ENCODE data around the gene ITIH2.
"Not testable (repeated sequence)": the region's sequence is repeated elsewhere in the genome, so short reads cannot be mapped to it uniquely, and the experiment has no call there.

The ITIH2 gene

GRCh38 chr10:7697426-7697825 lies 5.7 kb upstream of the ITIH2 start:
- no peak for DNase-seq (ENCODE audit: low read depth)

DNA sequence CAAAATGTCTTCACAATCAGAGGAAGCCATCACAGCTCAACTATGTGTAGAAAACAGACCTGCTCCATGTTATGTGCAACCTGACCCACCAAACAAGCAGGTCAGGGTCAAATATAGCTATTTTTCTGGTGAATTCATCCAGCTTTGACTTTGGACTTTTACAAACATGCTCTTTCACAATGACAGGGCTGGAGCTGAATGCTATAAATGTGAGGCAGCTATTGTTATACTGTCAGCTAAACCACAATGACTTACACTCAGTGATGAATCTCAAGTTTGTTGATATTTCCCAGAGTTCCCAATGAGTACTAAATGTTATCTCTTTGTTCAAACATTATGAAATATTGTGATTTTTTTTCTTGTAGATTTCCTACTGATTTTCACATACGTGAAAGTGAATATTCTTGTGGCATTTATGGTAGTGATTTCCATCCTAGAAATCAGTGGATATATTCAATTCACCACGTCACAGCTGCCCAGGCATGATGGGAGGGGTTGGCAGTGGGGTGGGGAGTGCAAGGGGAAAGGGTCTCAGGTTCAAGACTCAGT lies 2.5 kb upstream of the ITIH2 start:
- DNase-seq (ENCODE audit: low read depth), result no peak

DNA sequence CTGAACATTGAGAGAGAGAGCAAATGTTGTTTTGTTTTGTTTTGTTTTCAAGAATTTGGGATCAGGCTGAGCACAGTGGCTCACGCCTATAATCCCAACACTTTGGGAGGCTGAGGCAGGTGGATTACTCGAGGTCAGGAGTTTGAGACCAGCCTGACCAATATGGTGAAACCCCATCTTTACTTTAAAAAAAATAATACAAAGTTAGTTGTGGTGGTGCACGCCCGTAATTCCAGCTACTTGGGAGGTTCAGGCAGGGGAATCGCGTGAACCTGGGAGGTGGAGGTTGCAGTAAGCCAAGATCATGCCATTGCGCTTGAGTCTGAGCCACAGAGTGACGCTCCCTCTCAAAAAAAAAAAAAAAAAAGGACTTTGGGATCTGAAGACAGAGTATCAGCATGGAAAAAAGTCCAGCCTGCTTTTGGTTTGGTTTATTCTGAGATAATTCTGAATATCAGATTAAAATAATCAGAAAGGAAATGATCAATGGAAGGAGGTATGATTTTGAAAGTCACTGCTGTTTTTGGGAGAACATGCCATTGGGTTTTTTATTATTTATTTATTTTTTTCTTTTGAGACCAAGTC lies 1.9 kb upstream of the ITIH2 start:
- DNase-seq (ENCODE audit: low read depth), result no peak

- DNase-seq (ENCODE audit: low read depth), result no peak
Measured at GRCh38 chr10:7702288-7702812, 766 bp upstream of the ITIH2 start.

DNA sequence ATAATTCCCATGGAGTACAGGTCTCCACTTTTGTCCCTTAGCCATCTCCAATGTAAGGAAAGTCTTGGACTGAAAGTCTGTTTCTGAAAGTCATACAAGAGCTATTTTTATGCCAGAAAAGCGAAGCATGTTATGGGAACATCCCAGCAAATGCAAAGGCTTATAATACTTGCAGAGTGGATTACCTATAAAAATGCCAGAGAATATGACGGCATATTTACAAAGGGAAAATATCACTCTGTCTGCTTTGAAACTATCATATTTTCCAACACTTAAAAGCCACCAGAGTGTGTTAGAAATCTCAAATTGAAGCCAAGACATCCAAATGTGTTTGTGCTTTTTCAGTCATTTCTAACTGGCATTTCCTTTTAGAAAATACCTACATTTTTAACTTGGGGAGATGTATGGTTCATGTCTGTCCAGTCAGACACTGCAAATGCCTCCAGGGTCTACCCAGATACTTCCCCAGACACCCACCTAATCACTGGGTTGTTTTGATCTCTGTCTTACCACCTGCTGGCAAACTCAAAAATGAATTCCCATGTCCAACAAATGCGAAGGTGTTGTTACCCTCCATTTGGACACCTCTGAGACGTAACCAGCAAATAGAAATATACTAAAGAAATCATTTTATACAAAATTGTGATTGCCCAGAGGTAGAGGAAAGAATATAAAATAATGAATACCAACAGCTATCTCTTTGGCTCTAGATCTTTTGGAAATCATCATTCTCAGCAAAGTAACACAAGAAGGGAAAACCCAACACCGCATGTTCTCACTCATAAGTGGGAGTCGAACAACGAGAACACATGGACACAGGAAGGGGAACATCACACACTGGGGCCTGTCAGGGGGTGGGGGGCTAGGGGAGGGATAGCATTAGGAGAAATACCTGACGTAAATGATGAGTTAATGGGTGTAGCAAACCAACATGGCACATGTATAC lies 1.2 kb downstream of the ITIH2 start:
- DNase-seq (ENCODE audit: low read depth), result no peak

DNA sequence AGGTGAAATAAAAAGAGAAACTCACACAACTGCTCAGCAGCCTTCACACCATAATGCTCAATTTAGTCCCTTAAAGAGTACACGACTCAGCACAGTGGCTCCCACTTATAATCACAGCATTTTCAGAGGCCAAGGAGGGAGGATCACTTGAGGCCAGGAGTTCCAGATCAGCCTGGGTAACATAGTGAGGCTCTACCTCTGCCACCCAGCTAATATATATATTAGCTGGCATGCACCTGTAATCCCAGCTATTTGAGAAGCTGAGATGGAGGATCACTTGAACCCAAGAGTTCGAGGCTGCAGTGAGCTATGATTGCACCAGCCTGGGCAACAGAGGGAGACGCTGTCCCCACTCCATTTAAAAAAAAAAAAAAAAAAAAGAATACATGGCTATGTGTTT lies 2.2 kb downstream of the ITIH2 start:
- no peak for DNase-seq (ENCODE audit: low read depth)

GRCh38 chr10:7706534-7707073 lies 3.5 kb downstream of the ITIH2 start:
- no peak for DNase-seq (ENCODE audit: low read depth)

DNA sequence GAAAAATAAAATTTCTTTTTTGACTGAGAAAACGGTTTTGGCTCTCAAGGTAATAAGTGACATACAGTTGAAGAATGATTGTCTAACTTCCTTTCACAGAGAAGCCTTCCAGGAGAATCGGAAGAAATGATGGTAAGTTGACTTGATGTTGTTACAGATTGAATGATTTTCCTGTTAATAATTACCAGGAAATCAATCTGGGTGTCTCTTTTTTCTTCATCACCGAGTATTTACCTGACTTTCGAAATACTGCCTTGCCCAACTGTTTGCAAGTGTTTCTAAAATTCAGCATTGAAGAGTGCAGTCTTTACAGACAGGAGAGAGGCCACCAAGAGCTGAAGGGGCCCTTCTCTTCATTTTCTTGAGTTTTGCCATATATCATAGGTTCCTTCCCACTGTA lies 4.0 kb downstream of the ITIH2 start:
- no peak for DNase-seq (ENCODE audit: low read depth)

- DNase-seq (ENCODE audit: low read depth), result no peak
Measured at GRCh38 chr10:7707858-7708622, 4.9 kb downstream of the ITIH2 start.

GRCh38 chr10:7708832-7709231 lies 5.7 kb downstream of the ITIH2 start:
- DNase-seq (ENCODE audit: low read depth), result no peak

DNA sequence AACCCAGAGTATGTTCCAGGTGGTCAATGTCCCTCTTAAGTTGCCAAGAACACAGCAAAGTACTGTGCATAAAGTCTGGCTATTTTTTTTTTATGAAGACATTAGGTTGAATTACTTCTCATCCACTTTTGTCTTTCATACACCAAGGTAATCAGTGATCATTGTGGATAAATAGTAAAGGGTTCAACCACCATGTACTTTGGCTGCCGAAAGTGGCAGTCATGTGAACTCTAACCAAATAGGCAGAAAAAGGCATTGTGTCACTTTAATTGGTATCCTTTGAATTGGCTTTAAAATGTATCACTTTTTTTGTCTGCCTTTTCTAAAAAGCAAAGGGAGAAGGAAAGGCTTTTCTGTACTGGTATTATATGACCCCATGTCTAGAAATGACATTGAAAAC lies 7.3 kb downstream of the ITIH2 start:
- no peak for DNase-seq (ENCODE audit: low read depth)

DNA sequence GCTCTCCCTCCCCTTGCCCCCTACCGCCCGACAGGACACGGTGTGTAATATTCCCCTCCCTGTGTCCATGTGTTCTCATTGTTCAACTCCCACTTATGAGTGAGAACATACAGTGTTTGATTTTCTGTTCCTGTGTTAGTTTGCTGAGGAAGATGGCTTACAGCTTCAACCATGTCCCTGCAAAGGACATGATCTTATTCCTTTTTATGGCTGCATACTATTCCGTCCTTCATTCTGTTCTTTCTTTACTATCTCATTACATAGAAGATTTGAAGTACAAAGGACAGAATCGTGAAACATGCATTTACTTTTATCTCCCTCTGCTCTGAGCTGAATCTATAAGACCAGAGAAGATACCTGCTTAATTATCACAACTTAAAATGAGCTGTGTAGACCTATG lies 8.0 kb downstream of the ITIH2 start:
- not testable (repeated sequence) for DNase-seq (ENCODE audit: low read depth)

DNA sequence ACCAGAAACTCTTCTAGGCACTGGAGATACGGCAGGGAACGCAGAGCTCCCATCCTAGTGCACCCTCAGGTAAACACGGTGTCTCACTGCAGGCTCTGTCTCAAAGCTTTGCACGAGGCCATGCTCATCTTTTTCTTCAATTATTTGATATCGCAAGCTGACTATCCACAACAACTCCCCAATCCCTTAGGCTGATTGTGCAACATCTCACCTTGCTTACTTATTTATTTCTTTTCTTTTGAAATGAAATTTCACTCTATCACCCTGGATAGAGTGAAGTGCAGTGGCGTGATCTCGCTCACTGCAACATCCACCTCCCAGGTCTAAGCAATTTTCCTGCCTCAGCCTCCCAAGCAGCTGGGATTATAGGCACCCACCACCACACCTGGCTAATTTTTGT lies 12.4 kb downstream of the ITIH2 start:
- DNase-seq (ENCODE audit: low read depth), result no peak

DNA sequence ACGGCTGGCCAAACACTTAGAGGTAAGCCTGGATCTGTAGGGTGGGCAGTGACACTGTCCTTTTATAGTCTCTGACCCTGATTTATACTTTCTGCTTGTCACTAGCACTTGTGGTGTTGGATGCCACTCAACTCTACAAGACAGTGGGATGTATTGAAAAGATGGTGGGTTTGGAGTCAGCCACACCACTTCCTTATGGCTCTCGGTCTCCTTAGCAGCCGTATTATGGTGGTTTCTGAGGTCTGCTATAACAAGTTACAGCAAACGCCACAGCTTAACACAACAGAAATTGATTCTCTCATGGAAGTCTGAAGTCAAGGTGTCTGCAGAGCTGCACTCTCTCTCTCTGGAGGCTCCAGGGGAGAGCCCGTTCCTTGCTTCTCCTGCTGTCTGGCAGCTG lies 14.7 kb downstream of the ITIH2 start:
- no peak for DNase-seq (ENCODE audit: low read depth)

GRCh38 chr10:7718685-7719084 lies 15.6 kb downstream of the ITIH2 start:
- no peak for DNase-seq (ENCODE audit: low read depth)

GRCh38 chr10:7720478-7720877 lies 17.4 kb downstream of the ITIH2 start:
- DNase-seq (ENCODE audit: low read depth), result no peak

GRCh38 chr10:7722927-7723529 lies 19.9 kb downstream of the ITIH2 start:
- DNase-seq (ENCODE audit: low read depth), result no peak

- DNase-seq (ENCODE audit: low read depth), result no peak
Measured at GRCh38 chr10:7734821-7735220, 31.7 kb downstream of the ITIH2 start.

- DNase-seq (ENCODE audit: low read depth), result no peak
Measured at GRCh38 chr10:7738536-7739407, 35.7 kb downstream of the ITIH2 start.

- DNase-seq (ENCODE audit: low read depth), result no peak
Measured at GRCh38 chr10:7744307-7744706, 41.2 kb downstream of the ITIH2 start.

- DNase-seq (ENCODE audit: low read depth), result not testable (repeated sequence)
Measured at GRCh38 chr10:7748637-7749036, 45.5 kb downstream of the ITIH2 start.
